T-cell (primary cell): Measurements from ENCODE around the gene NDUFAF3. TPM values are rescaled to one million over a fixed set of nuclear protein-coding genes. Genes with fewer than 3 reads are reported as not detected.

ENCODE experiments used
- ATAC-seq, 4 experiments: fragments of 200-7000 bp in 3 of 4; fragments of 150-1000 bp in 1 of 4; cut with Tn5 transposase; replicated peaks in 1 of 4; 1 replicate in 3 of 4; 2 replicates in 1 of 4; pipeline ENCODE4 v1.10.0; 2021; ENCODE audit warnings: moderate library complexity in 3 of 4, mild to moderate bottlenecking in 2 of 4, moderate number of reproducible peaks in 1 of 4
- CTCF ChIA-PET, 2 donors: fragments of 300-600 bp; sonication (Branson Sonifier 250); formaldehyde crosslinking; loops; one replicate each; lab custom pipeline; 2022; ENCODE audit warnings: antibody characterized with exemption in 2 of 2; lab: Charles Lee
- POLR2A ChIA-PET, 2 donors: fragments of 300-600 bp; sonication (Branson Sonifier 250); formaldehyde crosslinking; loops; one replicate each; lab custom pipeline; 2022; ENCODE audit warnings: antibody characterized with exemption in 2 of 2; lab: Charles Lee
- DNase-seq, 35 experiments: peaks; one replicate each; pipeline versions ENCODE4 v3.0.0 to v3.0.0-alpha.2; 2013 to 2023
- H3K27ac ChIP-seq: one replicate; pipeline ENCODE4 v1.5.1; 2013; ENCODE audit warnings: low read length
- H3K27me3 ChIP-seq, 2 experiments: replicated peaks in 1 of 2; 1 replicate in 1 of 2; 2 replicates in 1 of 2; pipeline versions ENCODE4 v1.6.1 to v1.7.0; 2013; ENCODE audit warnings: low read length in 1 of 2, mixed read lengths in 1 of 2; ENCODE audit not compliant: control insufficient read depth in 2 of 2, insufficient read depth in 2 of 2; ENCODE audit errors: extremely low read depth in 1 of 2
- H3K36me3 ChIP-seq, 2 donors: 1 replicate in 1 of 2; 2 replicates in 1 of 2; pipeline versions ENCODE4 v1.6.1 to v1.7.0; 2013; ENCODE audit warnings: low read length in 1 of 2; ENCODE audit not compliant: control insufficient read depth in 2 of 2, insufficient read depth in 1 of 2; ENCODE audit errors: extremely low read depth in 1 of 2
- H3K4me1 ChIP-seq, 2 experiments: 1 replicate in 1 of 2; 2 replicates in 1 of 2; pipeline versions ENCODE4 v1.6.1 to v1.7.0; 2013; ENCODE audit warnings: low read length in 2 of 2, mixed read lengths in 1 of 2; ENCODE audit not compliant: insufficient read depth in 2 of 2, control insufficient read depth in 1 of 2; ENCODE audit errors: extremely low read depth in 1 of 2
- H3K4me3 ChIP-seq, 2 donors: 1 replicate in 1 of 2; 2 replicates in 1 of 2; pipeline versions ENCODE4 v1.5.1 to v1.7.0; 2013; ENCODE audit warnings: mild to moderate bottlenecking in 2 of 2, low read length in 1 of 2, moderate library complexity in 1 of 2; ENCODE audit not compliant: control insufficient read depth in 1 of 2; ENCODE audit errors: extremely low read depth in 1 of 2
- H3K9me3 ChIP-seq: 2 replicates; pipeline ENCODE4 v1.7.0; 2013
- H3K27ac Mint-ChIP-seq, 2 donors: one replicate each; pipeline ENCODE4 v1.8.0; 2020 to 2021; ENCODE audit warnings: mild to moderate bottlenecking in 2 of 2, mixed read lengths in 2 of 2
- H3K27me3 Mint-ChIP-seq, 2 donors: one replicate each; pipeline ENCODE4 v1.8.0; 2021 to 2022; ENCODE audit warnings: mixed read lengths in 2 of 2
- H3K36me3 Mint-ChIP-seq: one replicate; pipeline ENCODE4 v1.8.0; 2021; ENCODE audit warnings: mixed read lengths
- H3K4me1 Mint-ChIP-seq, 3 donors: one replicate each; pipeline ENCODE4 v1.8.0; 2020 to 2022; ENCODE audit warnings: mixed read lengths in 3 of 3, mild to moderate bottlenecking in 1 of 3
- H3K4me3 Mint-ChIP-seq, 3 donors: one replicate each; pipeline ENCODE4 v1.8.0; 2020 to 2022; ENCODE audit warnings: mild to moderate bottlenecking in 3 of 3, mixed read lengths in 3 of 3, moderate library complexity in 3 of 3
- H3K9me3 Mint-ChIP-seq, 3 donors: one replicate each; pipeline ENCODE4 v1.8.0; 2020 to 2022; ENCODE audit warnings: mixed read lengths in 3 of 3
- WGBS: methylation state at CpG from one replicate; pipeline ENCODE4 v1.1.5; 2013; ENCODE audit warnings: missing lambda C conversion rate; ENCODE audit not compliant: insufficient coverage; 5-methylcytosine and 5-hydroxymethylcytosine counted together
- total RNA-seq, 35 experiments: library from RNA in 6 of 35; stranded (reverse) in 6 of 35; fragments of 120-200 nt in 1 of 35; gene quantifications; one replicate each; pipeline versions ENCODE4 v1.2.1 to v1.2.4 and lab custom pipeline; 2013 to 2026

Gene NDUFAF3
- total RNA-seq, 5 donors from 2014 or later (not counting 1 experiment from before 2014, with no cell fraction given) = 62.8 to 92.1 (median 78.1) TPM

DNA sequence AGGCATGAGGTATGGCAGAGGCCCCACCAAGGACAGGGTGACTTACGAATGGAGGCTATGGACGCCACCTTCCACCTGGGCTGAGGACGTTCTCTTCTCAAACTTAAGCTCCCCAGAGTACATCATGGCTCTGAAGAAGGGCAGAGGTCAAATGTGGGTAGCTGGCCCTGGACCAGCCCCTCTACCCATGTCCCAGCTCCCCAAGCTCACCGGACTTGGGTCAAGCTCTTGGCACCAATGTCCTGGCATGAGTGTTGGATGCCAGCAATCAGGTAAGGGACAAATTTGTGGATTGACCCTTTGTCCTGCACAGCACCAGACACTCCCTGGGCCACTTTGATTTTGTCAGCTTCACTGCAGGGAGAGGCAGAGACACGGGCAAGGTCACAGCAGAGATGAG is 2.5 kb downstream of the NDUFAF3 start:
- H3K27me3 Mint-ChIP-seq = no peaks in the 10 kb centered on the region
- ChIA-PET POLR2A (interaction anchor here (0.6 to 1.4 kb wide), 2 partner anchors 17 to 41 kb away, joined by 3 to 5 read pairs; partner anchors contain the start of gene WDR6 (in 1 of the 2)), CTCF (no interaction called here)
- Histone ChIP-seq H3K4me1 (peaks cover 23 to 49% of the 10 kb centered on the region in 2 experiments), H3K27ac (no peak overlapping the region), H3K9me3 (no peaks in the 10 kb centered on the region), H3K27me3 (no peaks in the 10 kb centered on the region), H3K36me3 (peaks cover 7 to 40% of the 10 kb centered on the region in 2 donors), H3K4me3 (no peak overlapping the region)
- WGBS = 60% methylated on average over 1 of the region's 5 CpGs
- H3K9me3 Mint-ChIP-seq = no peaks in the 10 kb centered on the region
- DNase-seq = no peak
- peak overlapping the region in 1 of 3 donors; percentile 13 for H3K4me3 Mint-ChIP-seq
- peaks cover 19% of the 10 kb centered on the region for H3K36me3 Mint-ChIP-seq
- peaks cover 61 to 75% (median 64%) of the 10 kb centered on the region in 3 donors for H3K4me1 Mint-ChIP-seq
- H3K27ac Mint-ChIP-seq = no peak overlapping the region
- no peak for ATAC-seq

GRCh38 chr3:49025005-49025792 is 3.3 kb downstream of the NDUFAF3 start:
- ChIA-PET CTCF (interaction anchor here in 1 of 2 donors (1.8 kb wide), 1 partner anchor 18 kb away, joined by 4 read pairs; the partner anchor contains the start of gene WDR6), POLR2A (interaction anchor here in 1 of 2 donors (0.6 kb wide), 1 partner anchor 40 kb away, joined by 3 read pairs; no protein-coding TSS in a partner anchor)
- no peaks in the 10 kb centered on the region for H3K9me3 Mint-ChIP-seq
- DNase-seq (peak in 1 of 35 experiments; percentile 7), ATAC-seq (no peak)
- no peaks in the 10 kb centered on the region for H3K9me3 ChIP-seq
- H3K4me3 ChIP-seq = no peak overlapping the region
- no peaks in the 10 kb centered on the region for H3K27me3 Mint-ChIP-seq
- WGBS = 78% methylated on average over 7 of the region's 13 CpGs
- H3K27ac ChIP-seq = no peak overlapping the region
- peak overlapping the region in 1 of 2 donors; percentile 43 for H3K27ac Mint-ChIP-seq
- H3K4me3 Mint-ChIP-seq = no peak overlapping the region
- peaks cover 19% of the 10 kb centered on the region for H3K36me3 Mint-ChIP-seq
- H3K36me3 ChIP-seq = peaks cover 7 to 46% of the 10 kb centered on the region in 2 donors
- H3K4me1 ChIP-seq = peaks cover 17 to 44% of the 10 kb centered on the region in 2 experiments
- H3K4me1 Mint-ChIP-seq = peaks cover 58 to 71% (median 61%) of the 10 kb centered on the region in 3 donors
- H3K27me3 ChIP-seq = no peaks in the 10 kb centered on the region

DNA sequence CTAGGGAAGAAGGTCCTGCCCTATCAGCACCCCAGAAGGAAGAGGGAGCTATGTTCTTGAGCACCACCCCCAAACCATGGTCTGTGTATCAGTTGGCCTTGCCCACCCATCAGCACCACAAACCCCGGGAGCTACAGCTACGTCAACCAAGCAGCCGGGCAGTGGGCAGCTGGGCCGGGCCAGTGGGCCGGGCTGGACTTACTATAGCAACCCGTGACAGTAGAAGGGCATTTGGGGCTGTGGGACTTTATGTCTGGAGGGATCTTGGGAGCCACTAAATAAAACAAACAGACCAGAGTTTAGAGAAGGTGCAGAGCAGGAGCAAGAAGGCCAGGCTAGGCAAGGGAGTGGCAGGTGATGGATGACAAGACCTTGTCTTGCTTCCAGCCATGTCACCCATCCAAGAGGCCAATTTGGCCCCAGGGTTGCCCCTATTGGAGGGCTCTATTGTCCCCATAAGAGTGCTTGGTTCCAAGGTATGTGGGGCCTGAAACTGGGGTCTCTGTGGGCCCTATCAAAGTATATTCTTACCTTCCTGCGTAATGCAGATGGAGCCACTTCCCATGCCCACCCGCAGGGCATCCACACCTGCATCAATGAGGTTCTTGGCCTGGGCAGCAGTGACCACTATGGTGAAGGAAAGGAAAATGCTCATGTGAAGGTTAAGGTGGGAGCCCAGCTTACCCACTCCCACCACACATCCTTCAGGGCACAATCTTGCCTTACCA is 4.0 kb downstream of the NDUFAF3 start:
- H3K36me3 ChIP-seq = peaks cover 7 to 53% of the 10 kb centered on the region in 2 donors
- ATAC-seq (no peak), DNase-seq (no peak)
- no peaks in the 10 kb centered on the region for H3K9me3 ChIP-seq
- Mint-ChIP-seq H3K4me1 (peaks cover 54 to 66% (median 57%) of the 10 kb centered on the region in 3 donors), H3K36me3 (peaks cover 25% of the 10 kb centered on the region), H3K27ac (peak overlapping the region in 1 of 2 donors; percentile 43), H3K4me3 (no peak overlapping the region), H3K27me3 (no peaks in the 10 kb centered on the region), H3K9me3 (no peaks in the 10 kb centered on the region)
- no peak overlapping the region for H3K4me3 ChIP-seq
- POLR2A ChIA-PET = interaction anchor here (0.5 kb wide), 2 partner anchors 33 to 70 kb away, joined by 4 to 9 read pairs; no protein-coding TSS in a partner anchor
- peaks cover 13 to 36% of the 10 kb centered on the region in 2 experiments for H3K4me1 ChIP-seq
- no CpG with 5 or more reads among the region's 8 CpGs for WGBS
- CTCF ChIA-PET = interaction anchor here in 1 of 2 donors (1.8 kb wide), 1 partner anchor 19 kb away, joined by 4 read pairs; the partner anchor contains the start of gene WDR6
- no peak overlapping the region for H3K27ac ChIP-seq
- no peaks in the 10 kb centered on the region for H3K27me3 ChIP-seq

DNA sequence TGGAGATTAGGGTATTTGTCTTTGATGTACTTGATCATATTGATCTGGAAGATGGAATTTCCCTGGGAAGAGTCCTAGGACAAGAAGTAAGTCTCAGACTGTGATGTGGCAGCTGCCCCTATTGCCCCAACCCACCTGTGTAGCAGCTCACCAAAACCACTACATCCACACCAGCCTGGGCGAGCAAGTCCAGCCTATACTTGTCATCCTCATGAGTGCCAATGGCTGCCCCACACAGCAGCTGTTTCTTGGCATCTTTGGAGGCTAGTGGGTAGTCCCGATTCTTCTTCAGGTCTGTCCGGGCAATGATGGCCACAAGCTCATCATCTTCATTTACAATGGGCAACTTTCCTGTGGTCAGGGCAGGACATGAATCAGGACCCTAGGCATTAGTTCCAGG is 4.6 kb downstream of the NDUFAF3 start:
- POLR2A ChIA-PET = interaction anchor here (0.5 kb wide), 2 partner anchors 34 to 69 kb away, joined by 4 to 9 read pairs; no protein-coding TSS in a partner anchor
- no peak overlapping the region for H3K4me3 ChIP-seq
- no CpG with 5 or more reads among the region's 3 CpGs for WGBS
- H3K4me1 ChIP-seq = peaks cover 13 to 35% of the 10 kb centered on the region in 2 experiments
- H3K4me1 Mint-ChIP-seq = peaks cover 51 to 61% (median 56%) of the 10 kb centered on the region in 3 donors
- ATAC-seq = no peak
- peaks cover 7 to 58% of the 10 kb centered on the region in 2 donors for H3K36me3 ChIP-seq
- H3K27ac Mint-ChIP-seq = no peak overlapping the region
- CTCF ChIA-PET = interaction anchor here in 1 of 2 donors (1.8 kb wide), 1 partner anchor 20 kb away, joined by 4 read pairs; the partner anchor contains the start of gene WDR6
- no peaks in the 10 kb centered on the region for H3K27me3 Mint-ChIP-seq
- no peak overlapping the region for H3K4me3 Mint-ChIP-seq
- H3K36me3 Mint-ChIP-seq = peaks cover 29% of the 10 kb centered on the region
- no peaks in the 10 kb centered on the region for H3K27me3 ChIP-seq
- no peak for DNase-seq
- no peaks in the 10 kb centered on the region for H3K9me3 Mint-ChIP-seq
- H3K27ac ChIP-seq = no peak overlapping the region
- no peaks in the 10 kb centered on the region for H3K9me3 ChIP-seq

DNA sequence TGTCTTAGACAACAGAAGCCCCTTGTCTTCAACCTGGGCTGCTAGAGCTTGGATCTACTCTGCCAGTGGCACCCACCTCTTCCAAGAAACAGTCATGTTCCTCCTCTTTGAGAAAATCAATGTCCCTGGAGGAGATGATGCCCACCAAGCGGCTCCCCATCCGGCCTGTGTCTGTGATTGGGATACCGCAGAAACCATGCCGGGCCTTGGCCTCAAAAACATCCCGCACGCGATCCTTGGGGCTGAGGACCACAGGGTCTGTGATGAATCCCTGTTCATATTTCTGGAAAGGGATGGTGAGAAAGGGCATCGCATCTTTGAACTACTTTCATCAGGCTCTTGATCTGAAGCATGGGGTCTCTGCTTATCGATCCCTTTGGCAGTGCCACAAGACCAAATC is 5.7 kb downstream of the NDUFAF3 start:
- H3K27ac Mint-ChIP-seq = peak overlapping the region; percentile 91 to 93
- Histone ChIP-seq H3K27ac (peak overlapping the region; percentile 91), H3K9me3 (no peaks in the 10 kb centered on the region), H3K36me3 (peaks cover 15 to 69% of the 10 kb centered on the region in 2 donors), H3K4me3 (no peak overlapping the region), H3K27me3 (no peaks in the 10 kb centered on the region), H3K4me1 (peaks cover 13 to 30% of the 10 kb centered on the region in 2 experiments)
- ChIA-PET CTCF (no interaction called here), POLR2A (no interaction called here)
- no peaks in the 10 kb centered on the region for H3K9me3 Mint-ChIP-seq
- H3K4me3 Mint-ChIP-seq = peak overlapping the region in 2 of 3 donors; percentile 3 to 89
- peaks cover 36% of the 10 kb centered on the region for H3K36me3 Mint-ChIP-seq
- no peaks in the 10 kb centered on the region for H3K27me3 Mint-ChIP-seq
- WGBS = 98% methylated on average over 7 of the region's 9 CpGs
- DNase-seq (peak in 1 of 35 experiments; percentile 9), ATAC-seq (no peak)
- H3K4me1 Mint-ChIP-seq = peaks cover 47 to 55% (median 55%) of the 10 kb centered on the region in 3 donors
